ENCODE measurements around the gene RACK1.

- TF ChIP-seq CTCF (IDR thresholded peaks at IDR 0.05) (no peak), POLR2A (IDR thresholded peaks at IDR 0.05) (no peak)
These were observed 7.9 kb downstream of the RACK1 start for GRCh38 chr5:181235689-181236366.

Measured in thyroid gland (tissue), 4 donors.